ENCODE results near the gene CRTC1.
A peak's percentile ranks its signal among the peaks of the same experiment; 100 is the strongest.

CRTC1 gene

DNA sequence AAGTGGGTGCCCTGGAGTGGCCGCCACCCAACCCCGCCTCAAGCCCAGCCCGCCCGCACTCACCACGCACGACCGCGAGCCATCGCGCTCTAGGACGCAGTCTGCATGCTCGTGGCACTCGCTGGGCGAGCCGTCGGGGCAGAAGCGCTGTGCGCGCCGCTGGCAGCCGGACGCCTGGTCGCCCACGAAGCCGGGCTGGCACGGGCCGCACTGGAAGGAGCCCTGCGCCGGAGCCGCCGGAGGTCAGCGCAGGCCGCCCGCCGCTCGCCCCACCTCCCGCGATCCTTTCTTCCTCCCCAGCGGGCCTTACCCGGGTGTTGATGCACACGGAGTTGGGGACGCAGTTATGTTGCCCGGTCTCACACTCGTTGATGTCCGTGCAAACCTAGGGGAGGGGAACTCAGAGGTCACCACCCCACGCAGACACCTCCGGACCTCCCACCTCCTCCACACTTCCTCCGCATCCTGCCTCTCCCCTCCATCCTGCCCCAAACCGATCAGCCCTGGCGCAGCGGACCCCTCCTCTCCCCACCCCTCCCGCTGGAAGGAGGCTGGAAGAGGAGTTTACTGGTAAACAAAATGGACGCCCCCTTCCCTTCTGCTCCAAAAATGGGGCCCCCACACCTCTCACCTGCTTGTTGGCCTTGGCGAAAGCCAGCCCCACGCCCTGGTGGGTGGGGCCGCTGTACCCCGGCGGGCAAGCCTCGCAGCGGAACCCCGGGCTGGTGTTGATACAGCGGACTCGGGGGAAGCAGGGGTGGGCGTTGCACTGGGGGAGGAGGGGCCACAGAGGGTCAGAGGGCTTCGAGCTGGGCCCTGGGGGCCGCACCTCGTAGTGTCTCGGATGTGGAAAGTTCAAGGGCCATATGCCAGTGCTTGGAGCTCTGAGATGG, 105.3 kb downstream of the CRTC1 start:
- peak; percentile 37 for DNase-seq

- peak; percentile 37 for DNase-seq
Measured at GRCh38 chr19:18789422-18789869, 106.0 kb downstream of the CRTC1 start.

- peak; percentile 68 for DNase-seq
Measured at GRCh38 chr19:18789883-18790565, 106.5 kb downstream of the CRTC1 start.

GRCh38 chr19:18790566-18791314, 107.3 kb downstream of the CRTC1 start, which contains the start of gene COMP:
Gene COMP, minus strand, starts transcription at chr19:18791305. Its CDS starts 36 bp downstream, at chr19:18791269.
- peak; percentile 34 for DNase-seq

DNA sequence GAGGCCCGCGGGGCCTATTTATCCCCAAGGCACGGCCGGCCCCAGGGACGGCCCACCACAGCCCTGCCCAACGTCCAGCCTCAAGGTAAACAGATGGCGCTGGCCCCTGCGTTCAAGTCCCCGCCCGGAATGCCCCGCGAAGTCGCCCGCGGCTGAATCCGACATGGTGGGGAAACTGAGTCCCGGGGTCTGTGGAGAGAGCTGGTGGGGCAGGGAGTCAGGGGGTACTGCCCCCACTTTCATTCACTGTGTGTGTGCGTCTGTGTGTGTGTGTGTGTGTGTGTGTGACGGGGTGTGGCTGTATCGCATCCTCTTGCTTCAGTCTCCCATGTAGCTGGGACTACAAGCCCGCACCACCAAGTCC, 107.8 kb downstream of the CRTC1 start:
- DNase-seq, result no peak

DNA sequence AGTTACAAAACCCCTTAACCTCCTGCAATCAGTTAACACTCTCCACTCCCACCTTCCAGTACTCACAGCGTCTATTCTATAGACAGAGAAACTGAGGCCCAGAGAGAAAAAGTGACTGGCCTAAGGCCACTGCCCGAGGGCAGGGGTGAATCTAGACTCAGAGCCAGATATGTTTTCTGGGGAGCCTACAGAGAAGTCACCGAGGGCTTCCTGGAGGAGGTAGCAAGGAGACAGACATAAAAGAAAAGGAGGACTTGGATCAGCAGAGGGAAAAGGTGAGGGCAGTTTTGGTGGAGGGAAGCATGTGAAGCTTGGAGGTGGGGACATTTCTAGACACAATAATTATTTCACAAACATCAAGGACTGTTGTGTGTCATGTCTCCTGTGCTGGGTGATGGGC, 109.2 kb downstream of the CRTC1 start:
- DNase-seq, result no peak

DNA sequence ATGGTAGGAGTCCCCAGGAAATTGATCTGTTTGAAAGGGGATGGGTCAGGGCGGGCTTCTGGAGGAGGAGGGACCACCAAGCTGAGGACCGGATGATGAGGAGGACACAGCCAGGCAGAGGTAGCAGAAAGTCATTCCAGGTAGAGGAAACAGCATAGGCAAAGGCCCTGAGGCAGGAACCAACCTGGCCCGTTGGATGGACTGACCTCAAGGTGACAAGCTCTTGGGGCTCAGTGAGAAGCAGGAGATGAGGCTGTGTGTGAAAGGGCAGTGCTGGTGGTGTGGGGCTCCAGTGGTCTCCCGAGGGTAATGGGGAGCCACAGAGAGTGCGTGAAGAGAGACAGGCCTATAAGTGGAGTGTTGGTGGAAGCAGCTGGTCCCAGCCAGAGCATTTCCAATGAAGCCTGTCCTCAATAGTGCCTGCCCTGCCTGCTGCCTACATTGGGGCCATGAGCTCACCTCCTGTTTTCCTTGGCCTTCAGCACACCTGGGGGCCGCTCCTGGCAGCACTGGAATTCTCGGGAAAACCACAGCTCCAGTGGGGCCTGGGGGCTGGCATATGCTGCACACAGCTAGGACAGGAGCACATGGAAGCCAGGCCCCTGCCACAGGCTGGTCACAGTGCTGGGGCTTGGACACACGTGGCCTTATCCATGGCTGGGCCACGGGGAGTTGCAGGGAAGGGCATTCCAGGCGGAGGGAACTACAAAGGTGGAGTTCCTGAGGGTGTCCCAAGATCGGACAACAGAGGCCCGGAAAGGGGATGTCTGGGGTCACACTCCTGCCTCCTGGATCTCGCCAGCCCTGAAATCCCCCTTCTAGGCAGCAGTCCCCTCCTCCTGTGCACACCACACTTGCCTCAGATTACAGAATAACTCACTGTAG, 109.9 kb downstream of the CRTC1 start:
- DNase-seq, result no peak

DNA sequence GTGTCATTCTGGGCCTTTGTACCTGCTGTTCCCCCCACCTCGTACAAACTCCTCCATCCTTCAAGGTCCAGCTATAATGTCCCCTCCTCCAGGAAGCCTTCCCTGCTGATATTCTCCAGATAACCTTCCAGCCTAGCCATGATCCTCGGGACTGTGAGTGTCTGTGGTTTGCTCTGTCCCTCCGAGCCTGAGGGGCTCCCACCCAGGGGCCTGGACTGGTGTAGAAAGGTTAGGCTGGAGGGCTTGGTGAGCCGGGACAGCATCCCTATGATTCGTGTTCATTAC, 110.5 kb downstream of the CRTC1 start:
- no peak for DNase-seq

DNA sequence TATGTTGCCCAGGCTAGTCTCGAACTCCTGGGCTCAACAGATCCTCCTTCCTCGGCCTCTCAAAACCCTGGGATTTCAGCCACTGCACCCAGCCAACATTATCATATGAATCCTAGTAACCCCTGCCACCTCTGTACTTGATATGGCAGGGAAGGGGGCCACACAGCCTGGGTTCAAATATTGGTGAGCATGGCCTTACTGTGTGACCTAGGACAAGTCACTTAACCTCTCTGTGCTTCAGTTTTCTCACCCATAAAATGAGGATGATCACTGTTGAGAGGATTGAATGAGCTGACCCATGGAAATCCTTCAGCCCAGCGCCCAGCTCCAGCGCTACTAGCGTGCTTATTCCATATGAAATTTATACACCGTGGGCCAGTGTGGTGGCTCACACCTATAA, 111.2 kb downstream of the CRTC1 start:
- no peak for DNase-seq

DNA sequence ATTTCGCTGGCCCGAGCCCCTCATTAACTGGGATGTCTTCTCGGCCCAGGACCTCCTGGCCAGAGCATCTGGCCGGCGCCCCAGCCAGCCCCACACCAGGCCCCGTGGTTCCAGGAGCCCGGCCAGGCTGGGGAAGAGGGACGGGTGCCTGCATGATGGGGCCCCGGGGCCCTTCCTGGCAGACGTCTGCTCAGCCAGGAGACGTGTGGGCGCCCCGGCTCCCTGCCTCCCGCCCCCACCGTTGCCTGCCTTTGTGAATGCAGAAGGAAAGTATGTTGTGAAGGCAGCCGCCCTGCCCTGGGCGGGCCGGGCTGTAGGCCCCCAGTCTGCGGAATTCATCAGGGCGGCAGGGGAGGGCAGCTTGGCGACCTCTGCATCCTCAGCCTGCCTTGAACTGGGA, 112.1 kb downstream of the CRTC1 start:
- no peak for DNase-seq

DNA sequence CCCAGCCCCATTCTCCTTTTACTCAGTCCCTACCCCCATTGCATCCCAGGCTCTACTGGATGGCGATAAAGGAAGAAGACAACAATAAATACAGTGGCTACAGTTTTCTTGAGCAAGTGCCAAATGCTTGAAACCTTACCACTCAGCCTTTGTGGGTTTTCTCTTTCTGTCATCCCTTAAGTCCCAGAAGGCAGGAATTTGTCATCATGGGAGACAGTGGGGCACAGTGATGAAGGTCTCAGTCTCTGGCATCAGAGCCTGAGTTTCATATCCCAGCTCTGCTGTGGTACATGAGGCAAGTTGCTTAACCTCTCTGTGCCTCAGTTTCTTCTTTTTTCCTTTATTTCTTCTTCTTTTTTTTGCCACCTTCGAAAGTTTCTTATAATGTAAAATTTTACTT, 112.8 kb downstream of the CRTC1 start:
- DNase-seq, result no peak

DNA sequence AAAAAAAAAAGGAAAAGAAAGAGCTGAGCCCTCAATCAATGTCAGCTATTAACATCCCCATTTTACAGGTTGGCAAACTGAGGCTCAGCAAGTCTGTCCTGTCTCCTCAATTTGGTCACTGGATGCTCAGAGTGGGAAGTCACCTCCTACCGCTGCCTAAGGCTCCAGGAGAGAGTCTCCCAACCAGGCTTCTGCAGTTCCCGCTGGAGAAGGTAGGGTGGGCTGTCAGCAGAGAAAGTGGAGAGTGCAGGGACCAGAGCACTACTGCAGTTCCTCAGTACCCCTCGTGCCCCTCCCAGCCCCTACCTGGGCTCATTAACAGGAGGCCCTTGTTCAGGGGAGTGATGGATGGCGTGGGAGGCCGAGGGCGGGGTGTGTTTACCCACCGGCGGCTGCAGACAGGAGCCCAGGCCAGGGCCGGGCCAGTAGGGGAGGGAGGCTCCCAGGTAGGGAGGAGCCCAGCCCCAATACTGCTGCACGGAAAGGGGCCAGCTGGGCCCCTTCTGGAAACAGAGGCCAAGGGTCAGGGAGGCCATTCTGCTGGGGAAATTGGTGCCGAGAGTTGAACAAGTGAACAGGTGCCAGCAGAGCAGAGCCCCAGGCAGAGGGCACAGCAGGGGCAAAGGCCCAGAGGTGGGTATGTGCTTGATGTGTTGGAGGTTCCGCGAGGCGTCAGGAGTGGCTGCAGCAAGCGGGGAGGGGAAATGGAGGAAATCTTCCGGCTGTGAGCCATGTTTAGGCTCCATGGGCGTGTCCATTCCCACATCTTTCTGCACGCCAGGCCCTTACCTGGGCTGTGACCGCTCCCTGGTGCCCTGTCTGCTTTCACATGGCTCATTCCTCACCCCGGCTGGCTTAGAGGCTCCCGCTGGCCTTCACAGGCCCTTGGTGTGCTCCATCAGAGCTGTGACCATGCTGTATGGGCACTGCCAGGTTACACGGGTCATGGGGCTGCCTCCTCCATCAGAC, 115.2 kb downstream of the CRTC1 start:
- DNase-seq, result peak; percentile 34

- no peak for DNase-seq
Measured at GRCh38 chr19:18799389-18799970, 116.0 kb downstream of the CRTC1 start.

DNA sequence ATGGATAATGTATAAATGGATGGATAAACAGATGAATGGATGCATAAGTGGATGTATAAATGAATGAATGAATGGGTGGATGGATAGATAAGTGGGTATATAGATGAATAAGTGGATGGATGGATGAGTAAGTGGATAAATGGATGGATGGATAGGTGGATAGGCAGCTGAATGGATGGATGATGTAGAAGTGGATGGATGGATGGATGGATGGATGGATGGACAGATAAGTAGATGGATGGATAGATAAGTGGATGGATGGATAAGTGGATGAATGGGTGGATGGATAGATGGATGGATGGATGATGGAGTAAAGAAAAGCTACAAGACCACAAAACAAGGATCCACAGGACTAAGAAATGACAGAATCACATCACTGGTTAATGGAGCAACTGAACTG, 116.6 kb downstream of the CRTC1 start:
- DNase-seq, result no peak

DNA sequence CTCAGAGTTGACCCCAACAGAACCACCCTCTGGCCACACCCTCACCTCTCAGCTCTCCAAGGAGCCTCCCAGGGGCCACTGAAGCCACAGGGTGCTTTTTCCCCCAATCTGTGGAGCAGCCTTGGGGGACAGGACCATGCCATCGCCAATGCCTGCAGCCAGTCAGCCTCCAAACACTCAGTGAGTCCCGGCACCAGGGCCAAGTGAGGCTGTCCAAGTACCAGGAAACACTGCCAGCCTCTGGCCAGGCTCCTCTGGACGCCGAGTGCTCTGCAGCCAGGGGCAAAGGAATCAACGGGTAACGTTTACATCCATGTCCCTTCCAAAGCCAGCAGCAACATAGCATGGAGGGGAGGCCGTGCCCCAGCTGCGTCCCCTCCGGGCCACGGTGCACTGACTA, 117.2 kb downstream of the CRTC1 start:
- no peak for DNase-seq

- DNase-seq, result no peak
Measured at GRCh38 chr19:18802354-18802753, 118.9 kb downstream of the CRTC1 start.

DNA sequence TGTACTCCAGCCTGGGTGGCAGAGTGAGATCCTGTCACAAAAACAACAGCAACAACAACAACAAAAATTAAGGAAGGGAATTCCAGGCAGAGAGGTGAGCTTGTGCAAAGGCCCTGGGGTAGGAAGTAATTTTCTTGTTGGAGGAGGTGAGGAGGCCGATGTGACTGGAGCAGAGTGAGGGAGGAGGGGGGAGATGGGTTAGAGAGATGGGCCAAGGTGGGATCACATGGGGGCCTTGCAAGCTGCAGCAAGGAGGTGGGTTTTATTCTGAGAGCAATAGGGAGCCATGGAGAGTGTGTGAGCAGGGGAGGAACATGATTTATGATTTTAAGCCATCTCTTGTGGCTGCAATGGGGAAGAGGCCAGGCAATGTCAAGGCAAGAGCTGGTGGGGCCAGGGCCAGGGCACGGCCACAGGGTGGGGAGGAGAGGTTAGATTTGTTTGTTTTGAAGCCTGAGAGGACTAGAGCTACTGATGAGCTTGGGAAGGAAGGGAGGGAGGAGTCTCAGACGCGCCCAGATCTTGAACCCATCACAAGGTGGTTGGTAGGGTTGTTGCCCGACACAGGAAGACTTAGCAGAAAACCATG, 120.2 kb downstream of the CRTC1 start:
- DNase-seq, result no peak

DNA sequence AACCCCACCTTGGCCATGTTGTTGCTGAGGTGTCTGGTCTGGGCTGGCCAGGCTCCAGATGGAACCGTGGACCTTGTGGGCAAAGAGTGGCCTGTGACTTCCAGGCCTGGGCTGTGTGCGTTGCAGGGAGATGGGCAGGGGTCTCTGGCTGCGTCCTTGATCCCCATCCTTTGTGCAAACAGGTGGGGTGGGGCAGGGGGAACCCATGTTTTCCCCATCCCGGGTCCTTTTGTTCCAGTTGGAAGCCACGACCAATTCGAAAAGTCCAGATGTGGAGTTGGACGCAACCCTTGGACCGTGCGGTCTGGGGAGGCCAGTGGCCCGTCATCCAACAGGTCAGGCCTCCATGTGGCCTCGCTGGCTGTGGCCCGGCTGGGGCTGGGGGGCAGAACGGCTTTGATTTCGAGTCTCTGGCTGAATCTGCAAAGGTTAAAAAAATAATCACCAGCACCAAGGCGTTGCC, 120.7 kb downstream of the CRTC1 start:
- no peak for DNase-seq

- DNase-seq, result no peak
Measured at GRCh38 chr19:18804643-18805042, 121.2 kb downstream of the CRTC1 start.

- no peak for DNase-seq
Measured at GRCh38 chr19:18807861-18808331, 124.4 kb downstream of the CRTC1 start.

All from DMS53 (cell line).